Measurements from ENCODE around the gene NDUFA8.

Gene NDUFA8

GRCh38 chr9:122183501-122183900 is 23.9 kb upstream of the NDUFA8 start:
- DNase-seq = no peak

GRCh38 chr9:122180633-122181032 is 21.1 kb upstream of the NDUFA8 start:
- no peak for DNase-seq

DNA sequence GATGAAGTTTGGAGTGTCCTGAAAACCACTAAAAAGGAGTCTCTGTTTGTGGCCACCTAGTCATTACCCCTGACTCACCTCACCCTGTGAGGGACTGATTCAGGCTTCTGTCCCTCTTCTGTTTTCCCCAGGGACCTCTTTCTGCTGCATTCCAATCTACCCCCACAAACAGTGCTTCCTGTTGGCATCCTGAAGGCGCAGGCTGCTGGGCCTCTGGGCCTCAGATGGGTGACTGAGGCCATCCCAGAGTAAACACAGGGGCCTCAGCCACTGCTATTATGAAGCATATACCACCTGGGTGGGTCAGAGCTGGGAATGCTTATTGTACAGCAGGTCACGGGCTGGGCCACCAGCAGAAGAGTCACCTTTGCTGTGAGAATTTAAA is 20.1 kb upstream of the NDUFA8 start:
- no peak for DNase-seq

- DNase-seq = no peak
Observed at GRCh38 chr9:122179054-122179689, 19.6 kb upstream of the NDUFA8 start.

GRCh38 chr9:122176916-122177315 is 17.3 kb upstream of the NDUFA8 start:
- no peak for DNase-seq

DNA sequence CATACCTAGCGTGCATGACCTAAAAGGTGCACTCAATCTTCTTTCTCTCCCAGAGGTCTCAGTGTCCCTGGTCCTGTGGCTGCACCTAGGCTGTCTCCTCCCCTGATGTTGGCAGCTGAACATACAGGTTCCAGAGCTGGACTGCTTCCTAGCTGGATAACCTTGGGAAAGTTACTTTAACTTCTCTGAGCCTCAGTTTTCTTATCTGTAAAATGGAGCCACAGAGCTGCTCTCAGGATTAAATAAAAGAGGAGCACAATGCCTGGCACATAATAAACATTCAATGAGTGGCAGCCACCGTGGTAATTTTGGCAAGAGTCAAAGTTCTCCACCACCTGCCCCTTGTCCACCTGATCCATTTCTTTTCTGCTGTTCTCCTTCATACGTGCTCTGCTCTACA is 14.1 kb upstream of the NDUFA8 start:
- no peak for DNase-seq

DNA sequence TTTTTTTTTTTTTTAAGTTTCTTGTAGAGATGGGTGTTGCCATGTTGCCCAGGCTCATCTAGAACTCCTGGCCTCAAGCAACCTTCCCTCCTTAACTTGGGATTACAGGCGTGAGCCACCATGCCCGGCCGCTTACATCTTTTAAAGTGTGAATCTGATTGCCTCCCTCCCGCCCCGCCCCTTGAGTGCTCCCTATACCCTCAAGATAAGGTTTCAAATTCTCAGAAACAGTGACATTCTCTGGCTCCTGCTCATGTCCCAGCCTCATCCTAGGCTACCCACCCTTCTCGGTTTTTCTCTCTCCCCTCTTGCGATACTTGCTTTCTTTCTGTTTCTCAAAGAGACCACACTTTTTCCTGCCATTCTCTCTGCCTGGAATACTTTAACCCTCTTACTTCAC is 12.6 kb upstream of the NDUFA8 start:
- no peak for DNase-seq

DNA sequence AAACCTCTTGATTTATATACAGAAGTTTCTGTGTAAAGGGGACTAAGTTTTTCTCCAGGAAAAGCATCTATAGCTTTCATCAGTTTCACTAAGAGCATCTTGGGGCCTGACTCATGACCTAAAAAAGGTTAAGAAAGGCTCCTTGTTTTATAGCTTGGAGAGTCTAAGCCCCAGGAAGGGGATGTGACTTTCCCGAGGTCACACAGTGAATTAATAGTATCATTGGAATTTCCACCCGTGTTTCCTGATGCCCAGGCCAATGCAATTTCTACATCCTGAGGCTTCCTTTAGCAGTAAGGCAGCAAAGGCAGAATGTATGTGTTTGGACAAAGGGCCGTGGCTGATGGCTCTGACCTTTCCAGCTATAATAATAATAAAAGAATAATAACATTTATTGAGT is 8.8 kb upstream of the NDUFA8 start:
- no peak for DNase-seq

DNA sequence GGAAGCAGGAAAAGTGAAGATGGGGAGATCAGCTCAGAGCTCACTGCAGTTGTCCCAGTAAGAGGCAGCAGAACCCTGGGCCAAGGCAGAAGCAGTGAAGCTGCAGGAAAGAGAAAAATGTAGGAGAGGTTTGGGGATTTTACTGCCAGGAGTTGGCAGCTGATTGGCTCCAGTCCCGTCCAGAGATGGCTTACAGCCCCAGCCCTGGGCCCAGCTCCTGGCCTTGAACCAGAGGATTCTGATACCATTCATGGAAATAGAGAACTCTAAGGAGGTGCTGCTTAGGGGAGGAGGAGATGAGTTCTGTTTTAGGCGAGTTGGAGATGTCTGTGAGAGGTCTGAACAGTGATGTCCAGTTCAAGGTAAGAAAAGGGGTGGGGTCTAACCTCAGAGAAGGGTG is 4.7 kb upstream of the NDUFA8 start:
- DNase-seq = no peak

DNA sequence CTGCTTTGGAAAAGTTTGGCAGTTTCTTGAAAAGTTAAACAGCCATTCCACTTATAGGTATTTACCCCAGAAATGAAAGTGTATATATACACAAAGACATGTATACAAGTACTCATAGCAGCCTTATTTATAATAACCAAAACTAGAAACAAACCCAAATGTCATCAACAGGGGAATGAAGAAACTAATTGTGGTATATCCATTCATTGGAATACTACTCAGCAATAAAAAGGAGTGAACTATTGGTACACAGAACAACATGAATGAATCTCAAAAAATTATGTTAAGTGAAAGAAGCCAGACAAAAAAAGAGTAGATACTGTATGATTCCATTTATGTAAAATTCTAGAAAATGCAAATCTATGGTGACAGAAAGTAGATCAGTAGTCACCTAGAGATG is 2.8 kb upstream of the NDUFA8 start:
- no peak for DNase-seq

DNA sequence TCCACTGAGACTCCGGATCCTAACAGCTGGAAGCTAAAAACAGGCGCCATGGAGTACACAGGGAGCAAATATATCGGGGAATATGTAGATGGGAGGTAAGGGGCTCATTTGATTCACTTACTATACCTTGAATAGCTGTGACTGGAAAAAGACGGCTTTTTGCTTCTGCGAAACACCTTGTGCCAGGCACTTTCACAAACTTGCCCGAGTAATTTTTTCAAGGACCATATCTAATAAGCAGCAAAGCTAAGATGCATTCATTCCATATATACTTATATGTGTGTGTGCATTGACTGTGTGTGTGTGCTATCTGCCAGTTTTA is 307 bp upstream of the NDUFA8 start:
- DNase-seq = no peak

DNA sequence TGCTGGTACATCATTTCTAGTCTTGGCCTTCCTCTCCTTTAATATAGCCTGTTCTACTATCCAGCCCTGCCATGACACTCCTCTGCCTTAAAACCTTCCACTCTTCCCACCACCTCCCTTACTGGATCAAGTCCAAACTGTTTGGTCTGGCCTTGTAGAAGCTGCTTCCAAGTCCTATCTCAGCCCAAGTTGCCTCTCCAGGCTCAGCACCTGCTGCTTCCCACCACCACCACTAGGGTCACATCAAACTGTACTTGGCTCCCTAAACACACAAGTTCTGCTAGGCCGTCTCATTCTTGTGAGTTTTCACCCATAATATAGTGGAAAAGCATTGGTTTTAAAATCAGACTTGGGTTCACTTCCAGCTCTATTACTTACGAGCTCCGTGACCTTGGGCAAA is 1.4 kb downstream of the NDUFA8 start:
- peak; percentile 8 for DNase-seq

GRCh38 chr9:122155796-122156195 is 3.8 kb downstream of the NDUFA8 start:
- no peak for DNase-seq

DNA sequence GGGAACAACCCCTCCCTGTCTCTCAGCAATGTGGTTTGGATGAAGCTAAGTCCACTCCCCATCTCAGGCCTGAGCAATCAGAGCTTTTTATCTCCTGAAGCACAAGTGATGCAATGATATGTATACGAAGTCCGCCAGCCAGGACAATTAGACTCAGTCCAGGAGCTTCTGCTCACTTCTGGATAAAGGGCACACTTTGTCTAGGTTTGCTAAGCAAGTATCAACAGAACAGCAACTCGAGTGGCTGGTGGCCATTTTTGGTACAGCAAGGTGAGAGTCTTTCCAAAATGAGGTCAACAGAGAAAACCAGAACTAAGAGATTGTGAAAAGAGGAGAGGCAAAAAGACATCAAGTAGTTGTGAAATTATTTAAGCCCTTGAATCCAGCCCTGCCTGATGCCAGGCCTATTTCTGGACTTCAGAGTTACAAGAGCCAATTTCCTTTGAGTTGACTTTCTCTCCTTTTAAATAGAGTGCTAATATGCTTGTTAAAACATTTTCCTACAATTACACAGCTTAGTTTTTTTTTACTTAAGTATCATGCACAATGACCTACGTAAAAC is 8.2 kb downstream of the NDUFA8 start:
- DNase-seq = no peak

DNA sequence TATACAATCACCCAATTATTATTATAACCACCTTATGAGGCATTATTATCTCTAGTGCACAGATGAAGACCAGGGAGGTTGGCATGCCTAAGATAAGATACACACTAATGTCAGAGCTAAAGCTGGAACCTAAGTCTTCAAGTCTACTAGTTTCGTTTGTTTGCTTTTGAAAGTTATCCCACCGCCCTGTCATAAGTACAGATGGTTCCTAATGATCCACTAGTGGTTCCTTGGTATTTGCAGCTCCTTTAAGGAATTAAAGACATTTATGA is 14.1 kb downstream of the NDUFA8 start:
- DNase-seq = no peak

DNA sequence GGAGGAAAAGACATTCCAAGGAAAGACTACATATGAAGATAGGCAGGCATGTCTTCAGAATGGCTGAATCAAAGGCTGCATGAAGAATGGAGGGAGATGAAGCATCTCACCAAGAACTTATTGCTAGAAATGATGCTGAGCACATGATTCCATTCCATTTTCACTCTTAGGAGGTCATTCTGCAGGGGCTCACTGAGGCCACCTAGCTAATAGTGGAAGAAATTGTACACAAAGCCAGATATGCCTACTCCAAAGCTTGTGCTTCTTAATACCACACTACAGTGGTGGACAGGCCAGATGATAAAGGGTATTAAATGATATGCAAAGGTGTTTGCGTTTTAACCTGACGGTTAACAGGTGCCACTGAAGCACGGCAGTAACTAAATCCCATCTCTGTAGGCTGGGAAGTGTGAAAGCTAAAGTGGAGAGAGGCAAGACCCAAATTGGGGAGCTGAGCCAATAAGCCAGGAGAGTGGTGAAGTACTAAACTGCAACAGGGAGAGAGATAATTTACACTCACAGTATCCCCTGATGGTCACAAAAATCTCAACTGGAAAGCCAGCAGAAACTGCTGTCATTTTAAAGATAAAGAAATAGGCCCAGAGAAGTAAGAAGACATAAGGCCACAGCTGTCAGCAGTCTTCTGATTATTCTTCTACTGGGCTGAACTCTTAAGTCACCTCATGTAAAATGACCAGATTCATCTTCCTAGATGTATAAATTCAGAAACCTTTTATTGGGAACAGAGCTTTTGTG is 14.6 kb downstream of the NDUFA8 start:
- no peak for DNase-seq

- no peak for DNase-seq
Observed at GRCh38 chr9:122143876-122144405, 15.6 kb downstream of the NDUFA8 start.

DNA sequence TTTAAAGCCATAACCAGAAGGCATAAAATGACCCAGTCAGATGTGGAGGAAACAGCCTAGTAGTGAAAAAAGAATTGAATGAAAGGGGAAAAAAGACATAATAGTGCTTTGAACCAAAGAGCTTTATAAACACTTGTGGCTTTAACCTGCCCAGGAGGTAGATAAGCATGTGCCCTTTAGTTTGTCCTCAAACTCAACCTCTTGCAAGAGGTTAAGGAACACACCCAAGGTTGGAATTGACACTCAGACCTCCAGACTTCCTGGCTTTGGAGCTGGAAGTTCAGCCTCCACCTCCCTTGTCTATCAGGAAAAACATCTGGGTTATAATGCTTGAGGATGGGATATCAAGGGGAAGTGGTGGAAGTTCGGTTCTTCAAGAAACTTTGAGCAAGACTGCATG is 16.3 kb downstream of the NDUFA8 start:
- DNase-seq = no peak

DNA sequence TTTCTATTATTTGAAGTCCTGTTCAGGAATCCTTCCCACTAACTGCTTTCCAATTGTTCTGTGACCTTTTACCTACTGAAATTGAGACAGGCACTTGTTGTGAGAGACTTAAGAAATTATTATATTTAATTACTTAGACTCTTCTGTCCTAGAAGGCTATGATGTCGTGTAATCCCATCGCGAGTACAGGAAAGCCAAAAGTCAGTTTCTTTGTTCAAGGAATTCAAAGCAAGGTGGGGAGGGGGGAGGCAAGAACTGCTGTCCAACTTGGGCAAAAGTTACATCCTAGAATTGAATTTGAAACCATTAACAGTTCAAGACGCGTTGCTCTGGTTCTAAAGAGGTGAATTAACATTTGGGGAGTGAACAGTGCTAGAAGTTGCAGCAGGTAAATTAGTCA is 17.9 kb downstream of the NDUFA8 start:
- DNase-seq = no peak

GRCh38 chr9:122140368-122141193 is 19.0 kb downstream of the NDUFA8 start:
- DNase-seq = no peak

GRCh38 chr9:122138560-122139268 is 20.9 kb downstream of the NDUFA8 start:
- no peak for DNase-seq

- no peak for DNase-seq
Observed at GRCh38 chr9:122135529-122135859, 24.1 kb downstream of the NDUFA8 start.

DNA sequence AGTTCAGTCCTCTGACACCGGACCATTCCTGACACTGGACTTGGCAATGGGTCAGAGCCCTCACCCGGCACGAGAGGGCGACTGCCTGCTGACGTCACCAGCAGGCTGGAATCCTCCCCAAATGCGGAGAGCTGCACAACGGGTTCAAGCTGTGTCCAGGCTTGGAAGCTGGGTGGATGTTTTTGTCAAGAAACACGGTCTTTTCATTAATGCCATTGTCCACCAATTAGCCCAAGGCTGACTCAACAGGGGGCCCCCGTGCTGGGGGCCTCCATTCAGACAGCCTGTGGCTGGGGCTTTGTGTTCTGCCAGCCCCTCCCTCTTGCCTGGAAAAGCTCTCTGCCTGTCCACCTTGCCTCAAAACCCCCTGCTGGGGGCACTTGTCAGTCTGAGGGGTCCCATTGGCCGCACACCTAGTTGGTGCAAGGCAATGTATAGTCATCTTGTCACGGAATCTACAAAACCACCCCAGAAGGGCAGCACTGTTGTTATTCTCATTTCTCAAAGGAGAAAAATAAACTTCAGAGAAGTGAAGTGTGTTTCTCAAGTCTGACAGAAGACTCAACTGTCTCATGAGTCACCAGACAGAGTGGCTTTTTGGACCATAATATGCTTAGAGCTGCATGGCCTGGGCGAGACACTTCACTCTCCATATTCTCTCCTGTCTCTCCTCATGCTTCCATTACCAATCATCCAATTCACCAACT is 24.6 kb downstream of the NDUFA8 start:
- no peak for DNase-seq

Data from NCI-H1105 treated with DMSO at 0.1 percent for 48 hours (cell line).